ENCODE measurements around the gene CXCL8.
"Not testable (repeated sequence)": the region's sequence is repeated elsewhere in the genome, so short reads cannot be mapped to it uniquely, and the experiment has no call there.

The CXCL8 gene

DNA sequence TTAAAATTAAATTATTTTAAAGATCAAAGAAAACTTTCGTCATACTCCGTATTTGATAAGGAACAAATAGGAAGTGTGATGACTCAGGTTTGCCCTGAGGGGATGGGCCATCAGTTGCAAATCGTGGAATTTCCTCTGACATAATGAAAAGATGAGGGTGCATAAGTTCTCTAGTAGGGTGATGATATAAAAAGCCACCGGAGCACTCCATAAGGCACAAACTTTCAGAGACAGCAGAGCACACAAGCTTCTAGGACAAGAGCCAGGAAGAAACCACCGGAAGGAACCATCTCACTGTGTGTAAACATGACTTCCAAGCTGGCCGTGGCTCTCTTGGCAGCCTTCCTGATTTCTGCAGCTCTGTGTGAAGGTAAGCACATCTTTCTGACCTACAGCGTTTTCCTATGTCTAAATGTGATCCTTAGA, at the start of gene CXCL8:
Gene CXCL8, plus strand, starts transcription at position 217 of the 426 bp plus-strand sequence. Its CDS starts 90 bp downstream, at position 307.
- no peak for DNase-seq

DNA sequence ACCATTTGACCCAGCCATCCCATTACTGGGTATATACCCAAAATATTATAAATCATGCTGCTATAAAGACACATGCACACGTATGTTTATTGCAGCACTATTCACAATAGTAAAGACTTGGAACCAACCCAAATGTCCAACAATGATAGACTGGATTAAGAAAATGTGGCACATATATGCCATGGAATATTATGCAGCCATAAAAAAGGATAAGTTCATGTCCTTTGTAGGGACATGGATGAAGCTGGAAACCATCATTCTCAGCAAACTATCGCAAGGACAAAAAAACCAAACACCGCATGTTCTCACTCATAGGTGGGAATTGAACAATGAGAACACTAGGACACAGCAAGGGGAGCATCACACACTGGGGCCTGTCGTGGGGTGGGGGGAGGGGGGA, 49.2 kb upstream of the CXCL8 start:
- not testable (repeated sequence) for DNase-seq

DNA sequence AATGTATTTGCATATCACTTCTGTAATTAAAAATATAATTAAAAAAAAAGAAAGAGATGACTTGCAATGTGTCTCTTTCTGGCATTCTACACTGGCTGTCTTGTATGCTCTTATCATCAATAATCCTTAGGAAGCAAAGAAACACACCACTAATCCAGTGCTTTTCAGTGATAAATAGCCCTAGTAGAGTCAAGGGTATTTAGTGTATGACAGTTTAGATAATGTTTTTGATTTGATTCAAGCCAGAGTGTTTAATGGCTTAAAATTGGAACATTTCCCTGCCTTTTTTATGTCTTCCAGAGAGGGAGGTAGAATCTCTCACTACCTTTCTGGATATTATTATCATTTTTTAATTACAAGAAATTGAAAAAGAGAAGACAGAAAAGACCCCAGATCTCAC, 48.6 kb upstream of the CXCL8 start:
- DNase-seq, result no peak

DNA sequence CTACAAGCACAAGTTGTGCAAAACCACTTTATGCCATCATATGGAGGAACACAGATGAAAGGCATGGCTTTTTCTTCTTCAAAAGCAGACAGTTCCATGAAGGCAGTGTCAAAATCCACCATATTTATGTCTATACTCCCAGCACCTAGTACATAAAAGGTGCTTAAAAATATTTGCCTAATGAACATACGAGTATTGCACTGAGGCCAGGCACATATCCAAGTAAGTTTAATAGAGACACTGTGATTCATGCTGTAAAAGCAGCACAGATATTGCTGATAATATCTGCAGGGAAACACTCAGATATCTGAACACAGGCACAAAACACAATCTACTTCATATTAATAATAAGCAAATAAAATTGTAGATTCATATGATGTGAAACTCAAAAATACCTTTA, 48.1 kb upstream of the CXCL8 start:
- DNase-seq, result no peak

DNA sequence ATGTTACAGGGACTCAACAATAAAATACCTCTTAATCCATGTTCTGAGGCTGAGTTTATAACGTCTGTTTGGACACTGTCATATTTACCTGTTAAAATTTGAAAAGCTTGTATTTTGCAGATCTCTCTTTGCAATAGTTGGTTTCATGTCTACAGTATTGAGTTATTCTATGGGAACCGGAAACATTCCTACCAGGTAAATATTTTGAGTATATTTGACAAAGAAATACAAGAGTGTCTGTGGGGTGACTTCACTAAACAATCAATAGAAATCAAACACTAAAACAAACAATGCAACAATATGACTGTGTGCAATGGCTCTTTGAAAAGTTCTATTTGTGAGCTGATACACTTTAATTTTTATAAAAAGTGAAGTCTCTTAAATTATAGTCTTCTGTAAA, 47.7 kb upstream of the CXCL8 start:
- DNase-seq, result no peak

DNA sequence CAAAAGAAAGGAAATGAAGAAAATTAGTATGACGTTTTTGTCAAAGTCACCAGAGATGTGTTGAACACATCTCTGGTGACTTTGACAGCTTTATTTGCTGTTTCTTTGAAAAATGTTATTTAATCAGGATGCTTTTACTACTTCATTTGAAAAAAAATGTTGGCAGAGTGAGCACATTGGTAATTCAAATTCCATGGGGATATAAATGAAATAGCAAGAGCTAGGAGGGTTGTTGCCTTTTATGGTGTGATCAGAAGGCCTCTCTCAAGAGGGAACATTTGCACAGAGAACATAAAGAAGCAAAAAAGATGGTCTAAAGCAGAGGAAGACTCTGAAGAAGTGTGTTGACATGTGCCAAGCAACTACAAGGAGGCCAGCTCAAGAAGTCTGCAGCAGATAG, 46.6 kb upstream of the CXCL8 start:
- DNase-seq, result no peak

DNA sequence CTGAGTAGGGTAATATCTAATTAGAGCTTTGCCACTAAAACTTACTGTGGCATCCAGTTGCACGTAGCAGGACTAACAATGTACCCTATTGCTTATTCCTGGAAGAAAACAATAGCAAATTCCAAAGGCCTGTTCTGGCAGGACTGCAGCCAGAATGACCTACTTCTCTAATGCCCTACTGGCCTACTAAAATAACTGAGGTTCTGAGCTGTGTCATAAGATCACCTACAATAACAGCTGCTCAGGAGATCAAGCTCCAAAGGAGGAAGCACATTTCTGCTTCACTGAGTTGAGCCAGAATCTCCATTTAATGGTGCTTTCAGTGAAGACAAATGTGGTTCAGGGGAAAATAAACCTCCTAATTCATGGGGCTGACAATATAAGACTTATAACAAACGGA, 42.2 kb upstream of the CXCL8 start:
- no peak for DNase-seq

DNA sequence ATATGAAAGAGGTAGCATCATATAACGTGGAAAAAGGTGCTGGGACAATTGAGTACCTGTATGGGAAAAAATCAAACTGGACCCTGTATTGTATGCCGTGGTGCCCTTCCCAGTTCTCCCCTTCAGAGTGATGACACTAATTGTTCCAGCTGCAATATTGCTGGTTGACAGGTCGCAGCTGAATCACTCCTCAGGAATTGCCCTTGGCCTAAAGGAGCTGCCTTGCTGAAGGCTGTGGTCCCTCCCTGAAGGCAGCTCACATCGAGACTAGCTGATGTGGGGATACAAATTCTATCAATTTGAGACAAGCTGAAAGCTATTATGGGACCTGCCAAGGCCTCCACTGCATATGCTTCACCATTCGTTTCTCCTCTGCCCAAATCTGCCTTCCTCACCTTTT, 39.3 kb upstream of the CXCL8 start:
- no peak for DNase-seq

DNA sequence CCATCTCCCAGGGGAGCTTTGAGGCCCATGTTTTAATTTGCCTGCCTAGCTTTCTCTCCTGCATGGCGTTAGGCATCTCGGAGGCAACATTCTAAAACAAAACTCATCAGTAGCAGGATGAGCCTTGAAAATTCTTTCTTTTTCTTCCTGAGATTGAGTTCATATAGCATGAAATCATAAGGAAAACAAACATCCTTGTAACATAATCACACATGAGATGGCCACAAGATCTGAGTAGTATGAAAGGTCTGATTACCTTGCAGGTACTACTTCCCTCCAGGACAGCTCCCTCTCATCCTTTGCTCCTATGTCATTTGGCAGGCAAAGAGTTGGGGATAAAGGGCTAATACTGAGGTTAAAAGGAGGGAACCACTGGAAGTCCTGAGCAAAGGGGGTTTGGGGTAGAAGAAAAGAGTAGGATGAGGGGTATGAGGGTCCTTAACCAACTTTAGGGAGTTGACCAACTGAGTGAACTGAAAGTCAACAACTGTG, 37.5 kb upstream of the CXCL8 start:
- no peak for DNase-seq

DNA sequence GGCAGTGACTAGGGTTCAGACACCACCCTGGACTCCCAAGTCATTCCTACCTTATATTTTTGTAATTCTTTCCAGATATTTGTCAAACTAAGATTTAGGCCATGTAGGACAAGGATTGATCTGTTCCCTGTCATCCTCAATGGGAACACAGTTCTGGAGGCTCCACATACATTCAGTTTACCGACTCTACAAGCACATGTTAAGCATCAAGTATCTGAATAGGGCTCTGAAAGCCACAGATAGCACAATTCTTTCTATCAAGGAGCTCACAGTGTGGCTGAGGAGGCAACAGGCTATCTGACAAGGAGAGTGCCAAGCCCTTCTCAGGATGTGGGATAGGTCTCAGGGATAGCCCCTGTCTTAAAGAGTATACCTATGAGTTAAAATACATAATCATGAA, 37.0 kb upstream of the CXCL8 start:
- DNase-seq, result no peak

DNA sequence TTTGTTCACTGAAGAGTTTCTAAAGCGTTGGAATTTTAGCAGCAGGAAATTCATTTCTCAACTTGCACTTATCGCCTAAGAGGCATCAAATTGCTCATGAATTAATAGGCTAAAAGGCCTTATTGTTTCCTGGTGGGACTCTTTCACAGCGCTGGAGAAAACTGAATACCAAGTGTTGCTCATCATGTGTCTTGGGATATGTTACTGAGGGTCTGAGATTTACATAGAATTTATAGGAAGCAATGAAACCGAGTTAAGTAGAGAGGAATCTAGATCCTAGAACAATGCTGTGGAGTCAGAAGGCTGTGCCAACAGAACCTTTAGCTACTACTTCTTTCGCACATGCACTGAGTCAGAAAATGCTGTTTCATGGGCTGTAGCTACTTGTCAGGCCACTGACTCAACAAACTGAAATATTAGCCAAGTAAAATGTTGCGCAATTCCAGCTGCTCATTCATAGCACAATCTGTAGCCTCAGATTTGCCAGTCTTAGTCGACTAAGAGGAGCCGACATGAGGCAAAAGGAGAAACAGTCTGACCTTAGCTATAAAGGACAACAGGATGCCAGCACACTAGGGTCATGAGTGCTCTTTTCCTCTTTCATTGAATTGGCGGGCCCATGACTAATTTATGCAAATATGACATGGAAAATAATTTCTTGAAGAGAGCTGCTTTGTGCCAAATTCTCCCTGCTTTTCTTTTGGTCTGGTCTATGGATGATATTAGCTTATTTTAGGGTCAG, 35.9 kb upstream of the CXCL8 start:
- DNase-seq, result no peak

DNA sequence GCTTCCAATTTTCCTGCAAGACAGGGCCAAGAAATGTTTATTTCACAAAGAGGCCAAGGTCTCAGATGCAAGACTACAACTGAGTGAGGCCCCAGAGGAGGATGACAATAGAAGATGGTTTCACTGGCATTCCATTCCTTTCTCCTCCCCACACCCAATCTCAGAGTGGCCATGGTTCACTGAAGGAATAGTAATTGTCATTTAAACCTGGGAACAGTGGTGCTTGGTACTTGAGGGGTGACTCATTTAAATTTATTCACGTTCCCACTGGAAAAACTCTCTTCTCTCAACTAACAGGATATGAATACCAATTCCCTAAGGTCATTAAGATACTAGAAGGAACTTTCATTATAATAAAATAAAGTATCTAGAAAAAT, 35.3 kb upstream of the CXCL8 start:
- DNase-seq, result no peak

DNA sequence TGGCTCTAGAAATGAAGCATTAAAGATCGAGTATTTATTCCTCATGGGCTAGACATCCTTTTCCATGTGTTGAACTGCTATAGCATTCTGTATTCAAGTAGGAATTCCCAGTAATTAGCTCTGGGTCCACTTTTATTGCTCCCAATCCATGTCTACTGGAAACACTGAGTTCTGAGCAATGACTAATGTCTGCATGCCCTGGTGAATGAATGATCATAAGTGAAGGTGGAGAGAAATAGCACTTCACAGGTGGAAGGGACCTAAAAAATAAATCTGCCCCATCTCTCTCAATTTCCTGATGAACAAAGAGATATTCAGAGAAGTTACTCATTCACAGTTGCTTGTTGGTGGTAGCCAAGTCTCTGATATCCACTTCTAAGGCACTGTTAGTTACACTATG, 34.6 kb upstream of the CXCL8 start:
- no peak for DNase-seq

DNA sequence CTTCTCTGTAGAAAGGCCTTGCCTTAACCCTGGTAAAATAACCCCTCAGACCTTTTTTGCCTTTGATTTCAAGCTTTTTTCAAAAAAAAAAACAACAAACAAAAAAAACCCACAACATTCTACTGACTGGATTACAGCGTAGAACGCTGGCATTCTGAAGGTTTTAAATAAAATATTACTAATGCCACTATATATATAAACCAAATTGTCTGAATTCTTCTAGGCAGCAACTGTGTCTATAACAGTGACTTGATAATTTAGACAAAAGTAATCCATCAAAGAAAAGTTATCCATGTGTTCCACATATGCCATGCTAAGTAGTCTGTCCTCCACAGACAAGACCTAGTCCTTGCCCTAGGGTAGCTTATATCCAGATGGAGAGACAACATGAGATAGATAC, 33.6 kb upstream of the CXCL8 start:
- no peak for DNase-seq

DNA sequence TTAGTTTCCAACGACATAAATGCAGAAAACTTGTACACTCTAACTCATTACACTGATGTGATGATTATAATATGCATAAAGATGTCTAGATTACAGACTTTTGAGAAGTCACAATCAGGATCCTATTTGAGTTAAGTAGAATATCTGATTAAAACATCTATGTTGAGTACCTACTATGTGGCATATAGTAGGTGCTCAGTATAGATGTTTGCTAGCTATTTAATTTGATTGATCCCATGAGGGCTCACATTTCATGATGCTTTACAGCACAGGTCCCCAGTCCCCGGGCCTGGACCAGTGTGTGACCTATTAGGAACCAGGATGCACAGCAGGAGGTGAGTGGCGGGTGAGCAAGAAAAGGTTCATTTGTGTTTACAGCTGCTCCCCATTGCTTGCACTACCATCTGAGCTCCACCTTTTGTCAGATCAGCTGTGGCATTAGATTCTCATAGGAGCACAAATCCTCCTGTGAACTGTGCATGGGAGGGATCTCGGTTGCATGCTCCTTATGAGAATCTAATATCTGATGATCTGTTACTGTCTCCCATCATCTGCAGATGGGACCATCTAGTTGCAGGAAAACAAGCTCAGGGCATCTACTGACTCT, 33.0 kb upstream of the CXCL8 start:
- no peak for DNase-seq

DNA sequence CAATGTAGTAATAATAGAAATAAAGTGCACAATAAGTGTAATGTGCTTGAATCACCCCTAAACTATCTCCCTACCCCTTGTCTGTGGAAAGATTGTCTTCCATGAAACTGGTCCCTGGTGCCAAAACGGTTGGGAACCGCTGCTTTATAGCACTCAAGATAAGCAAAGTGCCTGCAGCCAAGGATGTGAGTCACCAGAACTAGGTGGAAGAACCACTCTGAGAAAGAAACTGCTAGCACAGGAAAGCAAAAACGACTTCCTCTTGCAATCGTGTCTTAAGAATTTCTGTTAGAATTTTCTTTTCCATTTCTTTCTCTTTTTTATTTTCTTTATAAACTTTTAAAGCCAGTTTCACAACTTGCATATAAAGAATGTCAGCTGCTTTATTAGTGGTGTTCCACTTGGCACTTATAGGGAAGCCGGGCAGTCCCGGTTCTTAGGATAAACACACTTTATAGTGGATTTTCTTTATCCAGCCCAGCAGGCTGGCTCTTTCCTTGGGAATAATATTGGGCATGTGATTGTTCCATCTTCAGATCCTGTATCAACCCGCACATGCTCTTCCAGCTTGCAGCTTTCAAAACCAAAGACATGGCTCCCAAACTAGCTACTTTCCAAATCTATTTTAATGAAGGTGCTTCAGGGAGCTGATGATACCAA, 32.3 kb upstream of the CXCL8 start:
- no peak for DNase-seq

DNA sequence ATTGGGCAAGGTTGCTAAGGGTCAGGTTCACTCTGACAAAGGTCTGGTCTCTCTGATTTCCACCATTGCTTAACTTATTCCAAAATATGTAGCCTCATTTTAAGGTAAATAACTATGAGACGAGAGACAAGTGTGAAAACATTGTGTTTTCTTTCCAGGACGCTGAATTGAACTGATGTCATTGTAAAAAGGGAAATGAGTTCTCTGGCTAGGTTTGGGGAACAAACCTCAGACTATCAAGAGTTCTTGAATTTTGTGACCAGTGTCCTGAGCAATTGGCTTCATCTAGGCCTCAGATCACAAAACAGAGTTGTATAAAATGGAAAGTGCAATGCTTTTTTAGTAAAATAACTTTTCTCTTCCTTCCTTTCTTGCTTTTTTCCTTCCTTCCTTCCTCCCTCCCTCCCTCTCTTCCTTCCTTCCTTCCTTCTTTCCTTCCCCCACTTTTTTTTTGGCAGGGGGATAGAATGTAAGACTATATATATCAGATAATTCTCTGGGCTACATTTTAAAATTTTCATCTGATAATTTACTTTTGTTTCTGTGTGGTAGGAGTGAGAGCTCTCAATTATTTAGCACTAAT, 30.8 kb upstream of the CXCL8 start:
- DNase-seq, result no peak

DNA sequence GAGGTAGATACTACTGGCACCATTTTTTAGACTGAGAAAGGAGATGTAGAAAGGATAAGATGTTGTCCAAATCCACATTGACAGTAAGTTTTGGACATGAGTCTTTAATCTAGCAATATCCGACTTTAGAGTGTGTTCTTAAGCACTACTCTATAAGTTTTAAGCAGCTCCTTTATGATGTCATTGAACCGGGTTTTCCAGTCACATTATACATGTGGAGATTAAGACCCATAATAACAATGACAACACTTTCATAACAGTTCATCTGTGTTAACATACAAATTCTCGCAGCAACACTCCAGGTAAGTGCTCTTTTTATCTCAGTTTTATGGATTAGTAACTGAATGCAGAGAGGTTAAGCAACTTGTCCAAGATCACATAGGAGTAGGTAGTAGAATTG, 30.3 kb upstream of the CXCL8 start:
- DNase-seq, result no peak

DNA sequence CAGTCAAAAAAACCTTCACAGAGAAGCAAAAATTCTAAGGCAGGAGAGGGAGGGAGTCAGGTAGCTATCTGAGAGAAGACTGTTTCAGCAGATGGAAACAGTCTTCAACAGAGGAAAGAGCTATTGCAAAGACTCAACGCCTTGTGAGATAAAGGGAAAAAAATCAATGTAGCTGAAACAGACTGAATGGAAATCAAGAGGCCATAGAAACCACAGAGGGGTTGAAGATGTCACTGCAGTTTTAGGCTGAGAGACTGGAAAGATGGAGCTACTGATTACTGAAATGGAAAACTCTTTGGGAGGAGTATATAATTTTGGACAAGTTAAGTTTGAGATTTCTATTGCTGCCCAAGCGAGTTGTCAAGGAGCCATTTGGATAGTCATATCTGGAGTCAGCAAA, 28.4 kb upstream of the CXCL8 start:
- no peak for DNase-seq

DNA sequence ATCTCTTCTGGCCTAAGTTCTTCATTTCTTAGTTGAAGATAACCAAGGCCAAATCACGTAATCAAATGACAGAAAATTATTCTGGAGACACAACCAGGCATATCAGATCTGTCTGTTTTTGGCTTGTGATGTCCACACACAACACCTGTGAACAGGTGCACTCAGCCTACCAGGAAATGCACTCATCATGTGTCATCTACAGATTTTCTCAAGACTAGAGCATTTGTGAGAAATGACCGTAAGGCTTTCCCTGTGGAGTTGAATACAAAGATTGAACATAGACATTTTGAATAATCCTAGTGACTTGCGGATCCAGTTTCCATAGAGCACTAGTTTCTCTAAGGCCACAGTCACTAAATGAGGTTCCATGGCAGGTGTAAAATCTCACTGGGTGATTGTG, 26.7 kb upstream of the CXCL8 start:
- DNase-seq, result no peak

DNA sequence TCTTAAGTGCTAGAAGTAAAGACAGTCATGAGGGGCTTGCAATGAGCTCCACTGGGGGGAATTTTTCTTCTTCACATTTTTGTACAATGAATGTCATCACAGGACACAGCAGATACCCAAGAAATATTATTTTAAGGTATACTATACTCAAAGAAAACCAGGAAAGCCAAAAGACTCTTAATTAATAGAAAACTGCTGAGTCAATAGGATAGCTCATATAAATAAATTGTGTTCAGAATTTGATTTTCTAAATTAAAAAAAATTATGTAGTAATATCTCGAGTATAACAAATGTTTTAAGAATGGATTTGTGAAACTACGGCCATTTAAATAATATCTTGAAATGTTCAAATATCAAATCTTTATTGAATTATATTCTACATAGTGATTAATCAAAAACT, 25.7 kb upstream of the CXCL8 start:
- no peak for DNase-seq

DNA sequence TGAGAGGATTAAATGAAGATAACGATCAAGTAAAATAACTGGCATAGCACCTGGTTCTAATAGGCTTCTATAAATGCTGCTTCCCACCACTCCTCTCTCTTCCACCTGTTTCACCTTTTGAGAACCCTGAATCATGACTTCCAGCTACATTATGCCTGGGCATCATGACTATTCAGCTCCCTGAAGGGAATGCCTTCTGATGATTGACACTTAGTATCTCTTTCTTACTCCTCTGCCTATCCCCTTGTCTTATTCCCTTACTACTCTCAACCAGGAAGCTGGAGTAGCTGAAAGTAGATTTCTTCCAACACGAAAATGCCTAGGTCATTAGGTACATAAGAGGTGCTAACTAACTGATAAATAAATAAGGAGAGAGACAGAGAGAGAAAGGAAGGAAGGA, 24.7 kb upstream of the CXCL8 start:
- DNase-seq, result no peak

DNA sequence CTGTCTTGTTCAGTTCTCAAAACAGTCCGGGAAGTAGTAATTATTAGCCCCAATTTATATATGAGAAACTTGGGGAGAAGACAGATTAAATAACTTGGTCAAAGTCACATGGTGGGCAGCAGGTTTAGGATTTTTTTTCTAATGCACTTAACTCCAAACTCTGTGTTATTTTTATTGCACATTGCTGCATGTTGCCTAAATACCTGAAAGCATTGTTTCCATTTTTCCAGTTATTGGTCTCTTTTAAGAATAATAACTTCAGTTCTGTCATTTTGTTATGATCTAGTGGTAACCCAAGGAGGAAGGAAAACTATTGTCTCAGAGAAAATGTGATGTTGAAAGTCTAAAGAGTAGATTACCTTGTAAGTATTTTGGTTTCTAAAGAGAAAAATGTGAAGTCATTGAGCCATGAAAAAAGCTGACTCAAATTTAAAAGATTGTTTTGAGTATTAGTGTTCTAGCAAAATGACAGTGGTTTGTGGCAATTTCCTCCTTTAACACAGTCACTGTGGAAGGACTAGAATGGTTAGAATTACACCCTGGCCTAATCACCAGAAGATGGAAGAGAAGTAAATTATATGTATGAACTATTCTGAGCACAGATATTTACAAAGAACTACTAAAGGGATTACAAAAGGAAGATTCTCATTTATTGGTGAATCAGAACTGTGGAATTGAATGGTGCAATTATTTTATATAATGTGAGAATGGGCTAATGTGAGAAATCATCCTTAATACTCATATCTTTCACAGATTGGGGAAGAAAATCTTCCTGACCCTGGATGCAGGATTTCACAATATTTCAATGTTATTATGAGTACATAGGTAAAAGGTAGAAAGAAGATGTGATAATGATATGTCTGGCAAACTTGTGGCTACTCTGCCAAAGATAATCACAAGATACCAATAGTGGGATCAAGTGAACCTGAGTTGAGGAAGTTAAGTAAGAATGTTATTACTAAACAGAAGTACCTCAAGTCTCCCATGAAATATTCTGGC, 21.7 kb upstream of the CXCL8 start:
- DNase-seq, result no peak
